T-cell (primary cell): ENCODE results near the gene KRT27. TPM values are rescaled to one million over a fixed set of nuclear protein-coding genes. Genes with fewer than 3 reads are reported as not detected.
"Not testable (repeated sequence)": the region's sequence is repeated elsewhere in the genome, so short reads cannot be mapped to it uniquely, and the experiment has no call there.

Source experiments
- ATAC-seq, 4 experiments: fragments of 200-7000 bp in 3 of 4; fragments of 150-1000 bp in 1 of 4; cut with Tn5 transposase; replicated peaks in 1 of 4; 1 replicate in 3 of 4; 2 replicates in 1 of 4; pipeline ENCODE4 v1.10.0; 2021; ENCODE audit warnings: moderate library complexity in 3 of 4, mild to moderate bottlenecking in 2 of 4, moderate number of reproducible peaks in 1 of 4
- CTCF ChIA-PET, 2 donors: fragments of 300-600 bp; sonication (Branson Sonifier 250); formaldehyde crosslinking; loops; one replicate each; lab custom pipeline; 2022; ENCODE audit warnings: antibody characterized with exemption in 2 of 2; lab: Charles Lee
- POLR2A ChIA-PET, 2 donors: fragments of 300-600 bp; sonication (Branson Sonifier 250); formaldehyde crosslinking; loops; one replicate each; lab custom pipeline; 2022; ENCODE audit warnings: antibody characterized with exemption in 2 of 2; lab: Charles Lee
- DNase-seq, 35 experiments: peaks; one replicate each; pipeline versions ENCODE4 v3.0.0 to v3.0.0-alpha.2; 2013 to 2023
- H3K27ac ChIP-seq: one replicate; pipeline ENCODE4 v1.5.1; 2013; ENCODE audit warnings: low read length
- H3K27me3 ChIP-seq, 2 experiments: replicated peaks in 1 of 2; 1 replicate in 1 of 2; 2 replicates in 1 of 2; pipeline versions ENCODE4 v1.6.1 to v1.7.0; 2013; ENCODE audit warnings: low read length in 1 of 2, mixed read lengths in 1 of 2; ENCODE audit not compliant: control insufficient read depth in 2 of 2, insufficient read depth in 2 of 2; ENCODE audit errors: extremely low read depth in 1 of 2
- H3K36me3 ChIP-seq, 2 donors: 1 replicate in 1 of 2; 2 replicates in 1 of 2; pipeline versions ENCODE4 v1.6.1 to v1.7.0; 2013; ENCODE audit warnings: low read length in 1 of 2; ENCODE audit not compliant: control insufficient read depth in 2 of 2, insufficient read depth in 1 of 2; ENCODE audit errors: extremely low read depth in 1 of 2
- H3K4me1 ChIP-seq, 2 experiments: 1 replicate in 1 of 2; 2 replicates in 1 of 2; pipeline versions ENCODE4 v1.6.1 to v1.7.0; 2013; ENCODE audit warnings: low read length in 2 of 2, mixed read lengths in 1 of 2; ENCODE audit not compliant: insufficient read depth in 2 of 2, control insufficient read depth in 1 of 2; ENCODE audit errors: extremely low read depth in 1 of 2
- H3K4me3 ChIP-seq, 2 donors: 1 replicate in 1 of 2; 2 replicates in 1 of 2; pipeline versions ENCODE4 v1.5.1 to v1.7.0; 2013; ENCODE audit warnings: mild to moderate bottlenecking in 2 of 2, low read length in 1 of 2, moderate library complexity in 1 of 2; ENCODE audit not compliant: control insufficient read depth in 1 of 2; ENCODE audit errors: extremely low read depth in 1 of 2
- H3K9me3 ChIP-seq: 2 replicates; pipeline ENCODE4 v1.7.0; 2013
- H3K27ac Mint-ChIP-seq, 2 donors: one replicate each; pipeline ENCODE4 v1.8.0; 2020 to 2021; ENCODE audit warnings: mild to moderate bottlenecking in 2 of 2, mixed read lengths in 2 of 2
- H3K27me3 Mint-ChIP-seq, 2 donors: one replicate each; pipeline ENCODE4 v1.8.0; 2021 to 2022; ENCODE audit warnings: mixed read lengths in 2 of 2
- H3K36me3 Mint-ChIP-seq: one replicate; pipeline ENCODE4 v1.8.0; 2021; ENCODE audit warnings: mixed read lengths
- H3K4me1 Mint-ChIP-seq, 3 donors: one replicate each; pipeline ENCODE4 v1.8.0; 2020 to 2022; ENCODE audit warnings: mixed read lengths in 3 of 3, mild to moderate bottlenecking in 1 of 3
- H3K4me3 Mint-ChIP-seq, 3 donors: one replicate each; pipeline ENCODE4 v1.8.0; 2020 to 2022; ENCODE audit warnings: mild to moderate bottlenecking in 3 of 3, mixed read lengths in 3 of 3, moderate library complexity in 3 of 3
- H3K9me3 Mint-ChIP-seq, 3 donors: one replicate each; pipeline ENCODE4 v1.8.0; 2020 to 2022; ENCODE audit warnings: mixed read lengths in 3 of 3
- WGBS: methylation state at CpG from one replicate; pipeline ENCODE4 v1.1.5; 2013; ENCODE audit warnings: missing lambda C conversion rate; ENCODE audit not compliant: insufficient coverage; 5-methylcytosine and 5-hydroxymethylcytosine counted together
- total RNA-seq, 35 experiments: library from RNA in 6 of 35; stranded (reverse) in 6 of 35; fragments of 120-200 nt in 1 of 35; gene quantifications; one replicate each; pipeline versions ENCODE4 v1.2.1 to v1.2.4 and lab custom pipeline; 2013 to 2026

The KRT27 gene
- total RNA-seq, 5 donors from 2014 or later (not counting 1 experiment from before 2014, with no cell fraction given): not detected

- CTCF ChIA-PET: interaction anchor here in 1 of 2 donors (1.2 kb wide), 1 partner anchor 848 kb away, joined by 4 read pairs; no protein-coding TSS in a partner anchor
- ATAC-seq, DNase-seq, H3K36me3 ChIP-seq, H3K27ac ChIP-seq, H3K4me3 Mint-ChIP-seq, H3K4me3 ChIP-seq, H3K27me3 ChIP-seq, H3K4me1 ChIP-seq, POLR2A ChIA-PET, H3K9me3 ChIP-seq, H3K9me3 Mint-ChIP-seq, H3K27ac Mint-ChIP-seq: not testable (repeated sequence)
- WGBS: no CpG with 5 or more reads among the region's 3 CpGs
- Mint-ChIP-seq H3K4me1 (peaks cover 14 to 22% (median 18%) of the 10 kb centered on the region in 3 donors), H3K36me3 (peaks cover 20% of the 10 kb centered on the region), H3K27me3 (peaks cover 44 to 48% of the 10 kb centered on the region in 2 donors)
Observed at GRCh38 chr17:40814657-40815056, 32.3 kb upstream of the KRT27 start.

- H3K27ac ChIP-seq: no peak overlapping the region
- H3K9me3 ChIP-seq: no peaks in the 10 kb centered on the region
- Mint-ChIP-seq H3K9me3 (no peaks in the 10 kb centered on the region), H3K27me3 (peaks cover 46 to 54% of the 10 kb centered on the region in 2 donors), H3K27ac (no peak overlapping the region), H3K4me3 (no peak overlapping the region), H3K4me1 (peaks cover 9 to 14% (median 12%) of the 10 kb centered on the region in 3 donors), H3K36me3 (peaks cover 20% of the 10 kb centered on the region)
- ATAC-seq (no peak), DNase-seq (no peak)
- ChIA-PET POLR2A (no interaction called here), CTCF (no interaction called here)
- peaks cover 2 to 4% of the 10 kb centered on the region in 2 experiments for H3K27me3 ChIP-seq
- H3K4me1 ChIP-seq: peaks cover 0 to 3% of the 10 kb centered on the region in 2 experiments
- H3K4me3 ChIP-seq: no peak overlapping the region
- H3K36me3 ChIP-seq: peaks cover 0 to 6% of the 10 kb centered on the region in 2 donors
- WGBS: no CpG with 5 or more reads among the region's 4 CpGs
Observed at GRCh38 chr17:40813804-40814203, 31.5 kb upstream of the KRT27 start.

GRCh38 chr17:40812639-40813038, 30.3 kb upstream of the KRT27 start:
- ChIA-PET CTCF (interaction anchor here in 1 of 2 donors (0.8 to 1.2 kb wide), 2 partner anchors 848 to 853 kb away, joined by 3 to 6 read pairs; no protein-coding TSS in a partner anchor), POLR2A (no interaction called here)
- ATAC-seq: no peak

GRCh38 chr17:40810494-40810893, 28.1 kb upstream of the KRT27 start:
- Histone ChIP-seq H3K27ac (no peak overlapping the region), H3K4me1 (no peaks in the 10 kb centered on the region), H3K27me3 (peaks cover 4 to 16% of the 10 kb centered on the region in 2 experiments), H3K4me3 (no peak overlapping the region), H3K9me3 (no peaks in the 10 kb centered on the region), H3K36me3 (no peaks in the 10 kb centered on the region)
- H3K9me3 Mint-ChIP-seq: no peaks in the 10 kb centered on the region
- H3K27me3 Mint-ChIP-seq: peaks cover 65 to 83% of the 10 kb centered on the region in 2 donors
- no peak overlapping the region for H3K27ac Mint-ChIP-seq
- 100% methylated on average over 1 of the region's 6 CpGs for WGBS
- CTCF ChIA-PET: interaction anchor here in 1 of 2 donors (0.7 kb wide), 1 partner anchor 566 kb away, joined by 6 read pairs; no protein-coding TSS in a partner anchor
- no peaks in the 10 kb centered on the region for H3K36me3 Mint-ChIP-seq
- DNase-seq: no peak
- POLR2A ChIA-PET: no interaction called here
- H3K4me3 Mint-ChIP-seq: no peak overlapping the region
- ATAC-seq: no peak
- H3K4me1 Mint-ChIP-seq: no peaks in the 10 kb centered on the region

More at GRCh38 chr17:40812639-40813038, 30.3 kb upstream of the KRT27 start:
- H3K4me1 Mint-ChIP-seq: peaks cover 2 to 7% (median 5%) of the 10 kb centered on the region in 3 donors
- H3K9me3 ChIP-seq: no peaks in the 10 kb centered on the region
- no peaks in the 10 kb centered on the region for H3K9me3 Mint-ChIP-seq
- H3K27ac Mint-ChIP-seq: no peak overlapping the region
- peaks cover 13% of the 10 kb centered on the region for H3K36me3 Mint-ChIP-seq
- peaks cover 2 to 7% of the 10 kb centered on the region in 2 experiments for H3K27me3 ChIP-seq
- WGBS: 86% methylated on average over 1 of the region's 3 CpGs
- peaks cover 0 to 6% of the 10 kb centered on the region in 2 donors for H3K36me3 ChIP-seq
- peaks cover 51 to 65% of the 10 kb centered on the region in 2 donors for H3K27me3 Mint-ChIP-seq
- H3K4me1 ChIP-seq: no peaks in the 10 kb centered on the region
- no peak overlapping the region for H3K27ac ChIP-seq
- DNase-seq: no peak
- H3K4me3 ChIP-seq: no peak overlapping the region
- no peak overlapping the region for H3K4me3 Mint-ChIP-seq

GRCh38 chr17:40809721-40810421, 27.5 kb upstream of the KRT27 start:
- Mint-ChIP-seq H3K4me1 (no peaks in the 10 kb centered on the region), H3K9me3 (no peaks in the 10 kb centered on the region), H3K4me3 (no peak overlapping the region), H3K27ac (no peak overlapping the region), H3K36me3 (no peaks in the 10 kb centered on the region), H3K27me3 (peaks cover 71 to 86% of the 10 kb centered on the region in 2 donors)
- Histone ChIP-seq H3K9me3 (no peaks in the 10 kb centered on the region), H3K4me3 (no peak overlapping the region), H3K27ac (no peak overlapping the region), H3K36me3 (no peaks in the 10 kb centered on the region), H3K27me3 (peaks cover 4 to 17% of the 10 kb centered on the region in 2 experiments), H3K4me1 (no peaks in the 10 kb centered on the region)
- no peak for DNase-seq
- CTCF ChIA-PET: interaction anchor here in 1 of 2 donors (0.9 kb wide), 1 partner anchor 9 kb away, joined by 3 read pairs; no protein-coding TSS in a partner anchor
- no CpG with 5 or more reads among the region's 2 CpGs for WGBS
- no peak for ATAC-seq
- POLR2A ChIA-PET: interaction anchor here (0.5 to 0.6 kb wide), 2 partner anchors 493 to 897 kb away, joined by 5 to 10 read pairs; no protein-coding TSS in a partner anchor

GRCh38 chr17:40806131-40806530, 23.8 kb upstream of the KRT27 start:
- CTCF ChIA-PET: interaction anchor here in 1 of 2 donors (1.6 to 1.7 kb wide), 2 partner anchors 843 to 857 kb away, joined by 4 to 5 read pairs; no protein-coding TSS in a partner anchor
- no CpG with 5 or more reads among the region's 3 CpGs for WGBS
- DNase-seq (no peak), ATAC-seq (no peak)
- Histone ChIP-seq H3K27ac (no peak overlapping the region), H3K9me3 (no peaks in the 10 kb centered on the region), H3K4me3 (no peak overlapping the region), H3K36me3 (no peaks in the 10 kb centered on the region), H3K4me1 (peaks cover 0 to 5% of the 10 kb centered on the region in 2 experiments), H3K27me3 (peaks cover 5 to 18% of the 10 kb centered on the region in 2 experiments)
- H3K9me3 Mint-ChIP-seq: no peaks in the 10 kb centered on the region
- POLR2A ChIA-PET: no interaction called here
- no peak overlapping the region for H3K4me3 Mint-ChIP-seq
- no peaks in the 10 kb centered on the region for H3K36me3 Mint-ChIP-seq
- H3K4me1 Mint-ChIP-seq: peaks cover 3 to 5% (median 4%) of the 10 kb centered on the region in 3 donors
- no peak overlapping the region for H3K27ac Mint-ChIP-seq
- H3K27me3 Mint-ChIP-seq: peaks cover 49 to 62% of the 10 kb centered on the region in 2 donors
